GF-D8 (cell line): ENCODE data around the gene PIGC.
"Not testable (repeated sequence)": the region's sequence is repeated elsewhere in the genome, so short reads cannot be mapped to it uniquely, and the experiment has no call there.

Experiments used
- DNase-seq: peaks from one replicate; lab custom pipeline; 2025; lab: John Stamatoyannopoulos, UW

Gene PIGC

DNA sequence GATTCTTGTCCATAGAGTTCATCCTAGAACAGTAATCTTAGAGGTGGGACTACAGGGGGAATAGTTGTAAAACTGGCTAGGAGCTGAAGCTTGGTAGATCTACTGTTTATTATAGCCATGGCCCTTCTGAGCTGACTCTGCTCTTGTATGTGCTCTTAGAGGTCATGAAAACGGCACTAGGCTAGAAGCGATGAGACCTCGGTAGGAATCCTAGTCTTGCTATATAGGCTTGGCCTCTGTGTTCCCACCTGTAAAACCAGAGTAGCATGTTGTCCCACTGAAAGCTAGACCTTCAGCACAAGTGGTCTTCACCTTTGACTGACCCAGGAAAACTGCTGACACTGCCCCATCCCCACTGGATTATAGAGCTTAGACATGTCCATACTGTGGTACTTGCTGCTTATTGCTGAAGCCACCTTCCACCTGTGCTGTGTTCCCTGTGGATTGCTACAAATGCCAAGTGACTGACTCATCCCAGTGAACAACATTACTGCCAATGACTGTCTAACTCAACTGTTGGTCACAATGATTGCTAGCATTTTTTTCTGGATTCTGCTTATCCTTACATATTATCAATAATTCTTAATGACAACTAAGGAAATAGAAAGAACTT lies 23.0 kb upstream of the PIGC start:
- DNase-seq: no peak

DNA sequence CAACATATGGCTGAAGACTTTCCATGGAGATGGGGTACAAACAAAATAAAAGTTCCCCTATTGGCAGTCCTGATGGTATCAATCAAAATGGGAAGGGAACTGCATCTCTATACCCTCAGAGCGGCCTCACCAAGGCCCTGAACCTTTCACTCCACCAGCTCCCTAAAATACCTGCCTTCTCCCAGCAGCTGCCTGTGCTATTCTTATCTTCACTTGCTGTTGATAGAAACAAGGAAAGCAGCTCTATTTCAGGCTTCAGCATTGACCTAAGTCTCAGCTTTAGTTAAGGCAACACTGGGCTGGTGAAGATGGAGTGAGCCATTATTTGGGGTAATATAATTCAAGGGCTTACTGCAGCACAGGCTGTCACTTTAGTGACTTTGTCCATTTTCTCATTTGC lies 21.7 kb upstream of the PIGC start:
- DNase-seq: no peak

DNA sequence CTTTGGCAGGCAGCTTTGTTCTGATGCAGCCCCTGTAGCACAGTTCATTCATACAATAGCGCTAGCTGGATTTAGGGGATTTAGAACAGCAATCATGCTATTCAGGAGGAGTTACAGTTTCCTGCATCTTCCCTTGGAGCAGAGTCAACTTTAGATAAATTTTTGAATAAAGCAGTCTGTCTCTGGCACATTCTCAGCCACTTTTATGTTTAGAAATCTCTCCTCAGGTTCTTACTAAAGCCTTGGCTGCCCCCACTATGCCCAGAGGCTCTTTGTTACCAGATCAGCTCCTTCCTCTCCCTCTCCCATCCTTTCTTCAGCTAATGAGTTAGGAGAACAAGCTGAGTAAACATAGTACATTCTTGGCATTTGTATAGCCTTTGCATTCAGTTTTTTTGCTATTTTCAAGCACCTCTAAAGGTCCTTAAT lies 17.0 kb upstream of the PIGC start:
- no peak for DNase-seq

DNA sequence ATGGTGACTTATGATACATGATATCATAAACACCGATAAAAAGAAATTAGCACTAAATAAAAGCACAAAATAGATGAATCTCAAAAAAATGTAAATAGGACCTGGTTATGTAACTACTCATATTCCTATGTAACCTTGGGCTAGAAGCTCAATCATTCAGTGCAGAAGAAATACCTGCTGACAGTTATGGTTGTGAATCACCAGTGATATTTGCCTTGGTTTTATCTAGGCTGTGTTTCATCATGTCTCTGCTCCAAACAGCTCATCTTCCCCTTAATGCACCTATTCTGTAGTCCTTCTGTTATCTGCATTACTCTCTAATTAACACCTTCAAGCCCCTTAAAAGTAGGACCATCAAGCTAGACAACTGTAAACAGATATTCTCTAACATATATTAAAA lies 16.3 kb upstream of the PIGC start:
- no peak for DNase-seq

DNA sequence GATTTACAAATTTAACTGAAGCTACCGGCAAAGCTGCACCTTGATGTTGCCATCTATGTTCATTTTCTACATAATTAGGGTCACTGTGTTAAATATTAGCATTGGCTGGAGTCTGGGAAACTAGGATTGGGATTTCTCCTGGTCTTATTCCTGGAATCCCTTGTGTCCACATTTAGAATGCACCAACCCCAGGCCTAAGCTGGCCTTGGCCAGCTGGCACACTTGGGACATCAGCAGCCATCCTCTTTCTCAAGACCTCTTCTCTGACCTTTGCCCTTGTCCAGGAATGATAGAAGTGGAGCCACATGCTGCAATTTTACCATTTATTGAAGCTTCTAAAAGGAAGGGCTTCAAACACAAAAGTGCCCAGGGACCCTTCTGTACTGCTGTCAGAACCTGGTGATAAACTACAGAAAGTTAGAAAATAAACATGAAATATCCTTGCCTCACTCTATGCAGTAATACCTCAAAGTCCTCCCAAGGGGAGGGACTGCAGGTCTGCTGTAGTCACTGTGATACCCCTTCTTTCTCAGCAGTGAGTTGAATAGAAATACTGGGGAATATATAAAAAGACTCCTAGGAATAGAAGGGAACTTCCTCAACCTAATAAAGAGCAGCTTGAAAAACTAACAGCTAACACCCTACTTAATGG lies 13.7 kb upstream of the PIGC start:
- no peak for DNase-seq

DNA sequence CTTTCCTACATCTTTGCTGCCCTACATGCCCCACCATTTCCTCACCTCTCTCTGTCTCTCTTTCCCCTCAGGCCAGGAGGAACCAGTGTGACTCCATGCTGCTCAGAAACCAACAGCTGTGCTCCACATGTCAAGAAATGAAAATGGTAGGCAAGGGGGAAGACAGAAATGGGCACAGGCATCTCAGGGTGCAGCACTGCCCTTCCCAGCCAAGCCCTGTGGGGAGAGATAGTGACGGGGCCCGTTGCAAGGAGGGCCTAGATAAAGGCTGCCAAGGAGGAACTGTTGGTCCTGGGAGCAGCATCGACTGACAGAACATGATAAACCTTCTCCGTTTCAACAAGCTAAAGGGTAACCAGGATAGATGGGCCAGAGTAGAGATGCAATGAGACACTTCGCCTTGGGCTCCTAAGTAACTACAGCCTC lies 12.5 kb upstream of the PIGC start:
- DNase-seq: no peak

DNA sequence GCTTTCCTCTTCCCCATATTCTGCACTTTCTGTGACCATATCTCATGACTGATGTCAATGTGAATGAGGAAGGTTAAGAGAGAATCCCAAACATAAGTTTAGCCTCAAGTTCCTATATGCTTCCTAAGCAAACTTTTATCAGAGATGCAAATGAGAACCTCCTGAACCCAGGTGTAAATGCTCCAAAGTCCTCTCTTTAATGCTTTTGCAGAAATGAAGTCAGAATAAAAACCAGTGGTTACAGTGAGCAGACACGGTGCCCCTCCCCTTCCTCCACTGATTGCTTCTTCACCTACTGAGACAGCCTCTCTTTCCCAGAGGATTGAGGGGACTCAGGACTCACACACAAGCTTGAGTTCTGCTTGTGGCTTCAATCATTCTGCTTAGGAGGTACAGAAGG lies 11.6 kb upstream of the PIGC start:
- no peak for DNase-seq

DNA sequence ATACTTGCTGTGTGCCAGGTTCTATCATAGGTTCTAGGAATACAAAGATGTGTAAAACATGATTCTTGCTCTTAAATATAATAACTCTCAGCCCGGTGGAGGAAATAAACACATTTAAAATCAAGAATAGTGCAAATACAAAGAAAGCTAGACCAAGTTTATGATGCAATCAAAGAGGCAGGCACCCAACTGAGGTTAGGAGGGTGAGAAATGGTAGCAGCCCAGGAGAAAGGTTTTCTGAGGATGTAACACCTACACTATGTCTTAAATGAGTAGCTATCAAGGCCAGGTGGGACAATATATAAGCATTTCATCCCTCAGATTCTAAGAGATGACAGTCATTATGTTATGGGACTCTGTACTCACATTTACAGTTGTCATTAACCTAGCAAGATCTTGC lies 9.7 kb upstream of the PIGC start:
- no peak for DNase-seq

DNA sequence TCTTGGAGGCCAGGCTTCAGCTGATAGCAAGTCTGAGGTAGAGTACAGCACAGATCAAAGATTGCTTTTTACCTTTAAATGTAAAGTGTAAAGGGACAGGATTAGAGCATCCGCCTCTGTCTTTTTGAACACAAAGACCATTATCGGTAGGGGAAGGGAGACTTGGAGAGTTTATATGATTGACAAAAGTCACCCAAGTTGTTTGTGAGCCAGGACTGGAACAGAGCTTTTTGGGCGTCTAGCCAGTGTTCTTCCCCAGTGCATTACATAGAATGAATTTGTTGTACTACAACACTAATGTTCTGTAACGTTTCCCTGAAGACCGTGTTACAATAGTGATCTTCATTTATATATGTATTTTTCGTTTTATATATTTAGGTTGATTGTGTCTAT lies 9.3 kb upstream of the PIGC start:
- no peak for DNase-seq

DNA sequence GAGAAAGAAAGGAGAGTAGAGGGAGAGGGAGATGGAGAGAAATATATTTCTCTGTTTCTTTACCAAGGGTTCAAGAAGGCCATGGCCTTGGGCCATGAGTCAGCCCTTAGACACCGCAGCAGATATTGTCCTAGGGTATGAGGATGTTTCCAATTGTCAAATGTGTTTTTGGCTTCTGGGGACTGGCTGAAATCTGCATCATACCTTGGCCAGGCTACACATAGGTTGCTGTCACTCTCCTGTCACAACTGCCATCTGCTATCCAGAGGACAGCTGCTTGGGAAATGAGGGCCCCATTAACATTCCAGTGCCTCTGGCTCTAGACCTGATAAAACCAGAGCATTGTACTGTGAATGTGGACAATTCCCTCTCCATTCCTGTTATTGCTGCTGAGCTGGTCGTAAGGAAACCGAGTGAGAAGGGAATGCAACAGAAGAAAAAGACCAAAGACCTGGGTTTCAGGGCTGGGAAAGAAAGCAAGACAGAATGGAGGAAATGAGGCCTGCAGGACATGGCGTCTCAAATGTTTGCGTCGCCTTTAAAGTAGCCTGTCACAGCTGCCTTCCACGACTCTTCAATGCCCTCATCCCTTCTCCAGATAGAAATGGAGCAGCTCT lies 8.8 kb upstream of the PIGC start:
- DNase-seq: no peak

DNA sequence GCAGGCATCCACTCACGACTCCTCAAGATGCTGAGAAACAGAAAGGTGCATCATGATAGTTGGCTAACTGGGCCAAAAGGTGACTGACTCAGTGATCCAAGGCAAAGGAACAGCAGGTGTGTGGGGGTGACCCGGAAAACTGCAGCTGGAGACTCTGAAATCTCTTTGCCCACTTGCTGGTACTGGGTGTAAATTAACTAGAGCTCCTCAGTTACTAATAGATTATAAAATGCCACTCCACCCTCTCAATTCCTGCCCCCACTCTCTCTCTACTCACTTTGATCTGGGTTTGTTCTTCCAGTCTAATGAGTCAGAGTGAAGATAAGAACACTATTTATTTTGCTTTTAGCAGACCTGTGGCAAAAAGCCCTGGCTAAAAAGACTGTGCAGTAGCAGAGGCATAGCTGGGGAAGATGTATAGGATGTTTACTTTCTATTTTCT lies 7.2 kb upstream of the PIGC start:
- no peak for DNase-seq

DNA sequence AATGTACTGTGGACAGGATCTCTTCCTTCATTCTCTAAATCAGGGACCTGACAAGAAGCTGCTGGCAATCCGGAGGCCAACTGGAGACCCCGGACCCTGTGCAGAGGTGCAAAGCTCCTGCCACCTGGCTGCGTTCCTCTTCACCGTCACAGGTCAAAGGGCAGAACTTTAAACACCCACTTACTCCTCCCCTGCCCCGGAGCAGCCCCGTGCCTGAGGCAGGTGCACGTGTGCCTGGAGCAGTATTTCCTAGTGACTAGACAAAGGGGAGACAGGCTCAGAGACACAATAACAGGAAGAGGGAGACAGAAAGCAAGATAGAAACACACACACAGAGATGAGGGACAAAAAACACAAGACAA lies 6.6 kb upstream of the PIGC start:
- DNase-seq: no peak

DNA sequence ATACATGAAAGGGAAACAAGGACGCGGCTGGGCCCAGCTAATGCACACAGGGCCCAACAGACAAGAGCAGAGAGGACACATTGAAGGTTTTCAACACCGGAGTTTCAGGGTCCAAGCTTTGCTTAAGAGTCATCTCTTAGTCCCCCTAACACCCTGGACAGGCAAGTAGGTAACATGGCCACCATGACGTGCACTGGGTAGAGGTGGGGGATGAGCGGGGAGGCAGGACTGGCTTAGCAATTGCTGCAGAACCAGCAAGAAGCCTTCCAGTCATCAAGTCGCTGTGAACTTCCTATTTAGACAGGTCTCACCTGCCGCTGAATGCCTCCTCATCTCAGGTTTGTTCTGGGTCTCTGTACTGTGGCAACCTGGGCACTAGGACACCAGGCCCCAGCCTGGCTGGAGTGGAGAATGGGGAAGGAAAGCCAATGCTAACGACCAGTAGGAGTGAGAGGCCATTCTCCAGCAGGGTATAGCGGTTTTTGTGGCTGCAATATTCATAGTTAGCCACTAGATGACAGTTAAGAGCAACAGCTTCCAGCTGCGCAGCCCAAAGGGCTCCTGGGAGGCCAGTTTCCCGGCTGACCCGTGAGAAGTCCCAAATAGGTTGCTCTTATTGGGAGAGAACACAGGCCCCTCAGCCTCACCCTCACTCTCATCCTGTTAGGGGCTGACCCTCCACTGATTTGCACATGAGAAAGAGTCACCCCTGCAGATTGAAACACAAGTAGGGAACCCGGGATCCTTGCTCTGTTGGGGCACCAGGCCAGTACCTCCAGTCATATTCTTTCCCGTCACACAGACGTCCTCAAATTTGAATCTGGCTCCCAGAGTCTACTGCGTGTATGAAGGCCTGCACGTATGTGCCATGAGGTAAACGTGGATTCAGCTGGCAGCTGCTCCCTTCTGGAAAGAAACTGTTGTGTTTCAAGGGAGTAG lies 6.0 kb upstream of the PIGC start:
- peak; percentile 52 for DNase-seq

DNA sequence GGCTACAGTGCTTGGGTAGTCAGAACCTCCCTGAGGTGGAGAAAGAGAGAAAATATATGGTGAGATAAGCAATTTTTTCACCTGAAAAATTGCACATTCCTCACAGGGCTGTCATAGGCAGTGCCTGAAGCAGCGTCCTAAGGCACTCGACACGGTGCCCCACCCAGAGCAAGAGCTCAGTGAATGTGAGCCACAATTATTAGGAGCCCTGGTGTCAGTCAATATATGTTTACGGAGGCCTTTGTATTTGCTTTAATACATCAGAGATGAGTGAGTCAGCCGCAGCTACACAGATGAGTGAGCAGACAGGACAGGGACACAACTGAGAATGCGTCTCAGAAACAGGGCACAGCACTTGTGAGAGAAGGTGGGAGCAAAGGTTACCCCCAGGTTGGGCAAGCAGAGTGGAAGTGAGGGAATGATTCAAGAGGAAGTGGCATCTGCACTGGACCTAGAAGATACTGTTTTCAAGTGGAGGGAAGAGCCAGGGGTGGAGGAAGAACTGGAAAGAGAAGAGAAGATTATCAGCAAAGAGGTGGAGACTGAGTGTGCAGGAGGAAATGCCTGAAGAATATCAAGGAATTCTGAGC lies 5.2 kb upstream of the PIGC start:
- peak; percentile 41 for DNase-seq

DNA sequence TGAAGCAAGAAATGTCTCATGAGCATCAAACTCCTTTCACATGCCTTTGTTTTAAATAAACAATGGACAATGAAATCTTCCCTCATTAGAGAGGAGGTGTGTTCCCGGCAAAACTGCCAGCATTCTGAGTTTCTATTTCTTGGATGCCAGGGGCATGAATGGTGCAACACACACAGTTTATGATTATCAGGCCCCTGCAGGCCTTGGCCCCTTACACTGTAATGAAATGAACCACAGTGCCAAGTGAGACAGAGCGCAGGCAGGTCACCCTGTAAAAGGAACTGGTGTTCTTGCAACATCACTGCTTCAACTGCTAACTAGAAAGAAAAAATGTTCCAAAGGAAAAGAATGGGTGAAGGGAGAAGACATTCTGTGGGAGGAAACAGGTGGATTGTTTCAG lies 3.8 kb upstream of the PIGC start:
- peak; percentile 88 for DNase-seq

DNA sequence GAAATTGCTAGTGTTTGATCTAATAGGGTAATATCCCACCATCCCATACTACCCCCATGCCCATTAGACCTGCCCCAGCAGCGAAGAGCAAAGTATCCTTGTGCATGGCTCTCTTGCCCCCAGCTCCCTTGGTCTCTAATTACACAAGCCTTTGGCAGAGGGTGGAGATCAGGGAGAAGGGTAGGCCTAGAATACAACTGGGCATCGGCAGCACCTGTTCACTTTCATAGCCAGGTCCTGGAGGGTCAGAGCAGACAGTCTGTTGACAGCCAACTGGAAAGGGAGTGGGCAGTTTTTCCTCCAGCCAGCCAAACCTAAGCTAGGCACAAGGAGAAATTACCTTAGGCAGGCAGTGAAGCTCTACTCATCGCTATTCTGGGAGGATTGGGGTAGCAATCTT lies 2.7 kb upstream of the PIGC start:
- no peak for DNase-seq

DNA sequence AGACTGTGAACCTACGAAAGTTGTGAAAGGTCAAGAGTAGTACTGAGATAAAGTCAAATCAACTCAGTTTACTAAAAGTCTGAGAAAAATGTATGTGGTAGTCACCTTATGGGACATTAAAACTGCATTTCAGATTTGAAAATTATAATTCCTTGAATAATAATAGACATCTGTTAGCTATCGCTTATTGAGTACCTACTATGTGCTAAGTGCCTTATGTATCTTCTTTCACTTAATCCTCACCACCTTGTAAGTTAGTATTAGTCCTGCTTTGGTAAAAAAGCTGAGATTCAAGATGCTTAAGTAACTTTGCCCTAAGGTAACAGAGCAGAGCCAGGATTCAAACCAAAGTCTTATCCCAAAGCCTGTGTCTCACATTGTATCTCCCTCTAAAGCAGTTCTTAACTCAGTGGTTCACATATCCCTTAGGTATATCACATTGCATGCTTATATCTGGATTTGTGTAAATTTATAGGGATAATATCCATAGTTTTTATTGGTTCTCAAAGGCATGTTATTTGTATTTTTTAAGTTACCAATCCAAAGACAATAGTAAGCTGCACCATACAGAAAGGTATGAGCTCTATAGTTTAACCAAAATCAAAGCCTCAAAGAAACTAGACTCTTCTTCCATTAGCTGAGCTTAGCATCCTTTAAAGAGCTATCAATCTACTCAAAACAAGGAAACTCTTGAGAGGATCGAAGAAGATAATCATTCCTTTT lies 865 bp downstream of the PIGC start:
- DNase-seq: no peak

DNA sequence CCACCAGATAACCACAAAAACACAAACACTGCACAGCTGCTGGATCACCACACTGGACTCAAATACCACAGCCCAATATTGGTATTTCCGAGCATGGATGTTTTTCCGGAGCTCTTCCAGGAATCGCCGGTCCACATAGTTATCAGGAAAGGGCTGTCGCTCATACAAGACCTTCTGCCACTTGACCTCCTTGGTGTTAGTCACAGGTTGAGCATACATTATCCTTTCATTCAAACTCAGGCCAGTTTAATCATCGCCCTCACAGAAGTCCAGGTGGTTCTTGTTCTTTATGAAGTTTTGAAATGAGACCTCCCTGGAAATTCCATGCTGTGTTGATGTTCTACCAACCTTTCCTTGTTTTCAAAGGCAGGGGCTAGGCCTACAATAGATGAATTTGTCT lies 1.5 kb downstream of the PIGC start:
- DNase-seq: no peak

DNA sequence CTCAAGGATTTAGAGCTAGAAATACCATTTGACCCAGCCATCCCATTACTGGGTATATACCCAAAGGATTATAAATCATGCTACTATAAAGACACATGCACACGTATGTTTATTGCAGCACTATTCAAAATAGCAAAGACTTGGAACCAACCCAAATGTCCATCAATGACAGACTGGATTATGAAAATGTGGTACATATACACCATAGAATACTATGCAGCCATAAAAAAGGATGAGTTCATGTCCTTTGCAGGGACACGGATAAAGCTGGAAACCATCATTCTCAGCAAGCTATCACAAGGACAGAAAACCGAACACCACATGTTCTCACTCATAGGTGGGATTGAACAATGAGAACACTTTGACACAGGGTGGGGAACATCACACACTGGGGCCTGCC lies 6.7 kb downstream of the PIGC start:
- not testable (repeated sequence) for DNase-seq

DNA sequence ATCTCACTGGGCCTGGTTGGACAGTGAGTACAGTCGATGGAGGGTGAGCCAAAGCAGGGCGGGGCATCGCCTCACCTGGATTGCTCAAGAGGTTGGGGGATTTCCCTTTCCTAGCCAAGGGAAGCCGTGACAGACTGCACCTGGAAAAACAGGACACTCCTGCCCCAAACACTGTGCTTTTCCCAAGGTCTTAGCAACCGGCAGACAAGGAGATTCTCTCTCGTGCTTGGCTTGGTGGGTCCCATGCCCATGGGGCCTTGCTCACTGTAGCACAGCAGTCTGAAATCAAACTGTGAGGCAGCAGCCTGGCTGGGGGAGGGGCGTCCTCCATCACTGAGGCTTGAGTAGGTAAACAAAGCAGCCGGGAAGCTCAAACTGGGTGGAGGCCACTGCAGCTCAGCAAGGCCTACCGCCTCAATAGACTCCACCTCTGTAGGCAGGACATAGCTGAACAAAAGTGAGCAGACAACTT lies 12.1 kb downstream of the PIGC start:
- no peak for DNase-seq

DNA sequence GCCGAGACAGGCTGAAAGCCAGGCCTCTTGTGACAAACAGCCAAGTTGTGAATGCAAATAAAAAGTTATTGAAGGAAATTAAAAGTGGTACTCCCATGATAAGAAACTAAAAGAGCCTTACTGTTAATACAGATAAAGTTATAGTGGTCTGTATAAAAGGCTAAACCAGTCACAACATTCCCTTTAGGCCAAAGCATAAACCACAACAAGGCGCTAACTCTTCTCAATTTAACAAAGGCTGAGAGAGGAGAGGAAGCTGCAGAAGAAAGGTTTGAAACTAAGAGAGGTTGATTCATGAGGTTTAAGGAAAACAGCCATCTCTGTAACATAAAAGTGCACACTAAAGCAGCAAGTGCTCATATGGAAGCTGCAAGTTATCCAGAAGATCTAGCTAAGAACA lies 12.7 kb downstream of the PIGC start:
- DNase-seq: no peak

DNA sequence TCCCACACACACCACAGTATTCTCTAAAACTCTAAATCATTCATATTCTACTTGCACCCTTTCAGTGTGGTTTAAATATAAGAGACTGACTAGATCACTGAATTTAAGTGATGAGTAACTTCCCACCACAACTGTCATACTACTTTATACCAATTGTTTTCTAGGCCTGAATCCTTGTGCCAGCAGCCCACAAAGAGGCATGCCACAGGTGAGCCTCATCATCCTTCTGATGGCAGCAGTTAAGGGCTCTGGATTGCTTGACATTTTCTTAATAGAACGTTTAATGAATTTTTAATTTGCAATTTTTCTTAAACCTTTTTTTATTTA lies 13.8 kb downstream of the PIGC start:
- DNase-seq: no peak
